MM.1S (cell line): ENCODE results near the gene TYRO3.

Source experiments
- DNase-seq: peaks from one replicate; pipeline ENCODE4 v3.0.0-alpha.2; 2015
- H2AFZ ChIP-seq: fragments of 300-600 bp; sonication (generic); 2 replicates; pipeline ENCODE4 v1.6.0; 2016; ENCODE audit warnings: antibody characterized with exemption, low read length
- H3F3A ChIP-seq: fragments of 300-600 bp; sonication (generic); 2 replicates; pipeline ENCODE4 v1.6.1; 2016; ENCODE audit warnings: mild to moderate bottlenecking, antibody characterized with exemption, low read length, moderate library complexity, mixed read lengths; ENCODE audit not compliant: insufficient read depth
- H3K27ac ChIP-seq: fragments of 300-600 bp; sonication (generic); 2 replicates; pipeline ENCODE4 v1.5.1; 2016; ENCODE audit warnings: mild to moderate bottlenecking, low read length
- H3K27me3 ChIP-seq: fragments of 300-600 bp; sonication (generic); replicated peaks from 2 replicates; pipeline ENCODE4 v1.6.0; 2016; ENCODE audit warnings: low read length; ENCODE audit not compliant: insufficient read depth
- H3K36me3 ChIP-seq: fragments of 300-600 bp; sonication (generic); replicated peaks from 2 replicates; pipeline ENCODE4 v1.6.1; 2016; ENCODE audit warnings: mild to moderate bottlenecking, low read length, mixed read lengths; ENCODE audit not compliant: insufficient read depth
- H3K4me1 ChIP-seq: fragments of 300-600 bp; sonication (generic); 2 replicates; pipeline ENCODE4 v1.6.1; 2016; ENCODE audit warnings: low read length, mixed read lengths
- H3K4me2 ChIP-seq: fragments of 300-600 bp; sonication (generic); 2 replicates; pipeline ENCODE4 v1.6.0; 2016; ENCODE audit warnings: low read depth, low read length
- H3K4me3 ChIP-seq: fragments of 300-600 bp; sonication (generic); 2 replicates; pipeline ENCODE4 v1.5.1; 2016; ENCODE audit warnings: low read length, mixed read lengths
- H3K79me2 ChIP-seq: fragments of 300-600 bp; sonication (generic); 2 replicates; pipeline ENCODE4 v1.6.1; 2016; ENCODE audit warnings: mixed run types, low read length, mixed read lengths
- H3K9ac ChIP-seq: fragments of 300-600 bp; sonication (generic); 2 replicates; pipeline ENCODE4 v1.6.1; 2016; ENCODE audit warnings: low read length, mixed read lengths
- H3K9me2 ChIP-seq: fragments of 300-600 bp; sonication (generic); replicated peaks from 2 replicates; pipeline ENCODE4 v1.6.1; 2016; ENCODE audit warnings: mild to moderate bottlenecking, low read length, mixed read lengths; ENCODE audit not compliant: insufficient read depth
- H3K9me3 ChIP-seq: fragments of 300-600 bp; sonication (generic); replicated peaks from 2 replicates; pipeline ENCODE4 v1.6.1; 2016; ENCODE audit warnings: mild to moderate bottlenecking, low read length, mixed read lengths; ENCODE audit not compliant: insufficient read depth
- H4K20me1 ChIP-seq: fragments of 300-600 bp; sonication (generic); 2 replicates; pipeline ENCODE4 v1.6.1; 2016; ENCODE audit warnings: mild to moderate bottlenecking, low read length, moderate library complexity, mixed read lengths; ENCODE audit not compliant: insufficient read depth
- CTCF ChIP-seq: fragments of 300-600 bp; sonication (generic); IDR thresholded peaks from 2 replicates; pipeline ENCODE4 v1.5.1; 2016; ENCODE audit warnings: antibody characterized with exemption, low read length, mixed read lengths
- EZH2 ChIP-seq: fragments of 300-600 bp; sonication (generic); optimal IDR thresholded peaks from 2 replicates; pipeline ENCODE3; 2017; ENCODE audit warnings: low read depth, mild to moderate bottlenecking, antibody characterized with exemption, low read length, mixed read lengths
- EZH2phosphoT487 ChIP-seq: fragments of 300-600 bp; sonication (generic); IDR thresholded peaks from 2 replicates; pipeline ENCODE4 v1.6.1; 2018; ENCODE audit warnings: antibody characterized with exemption, low read length

TYRO3 gene

GRCh38 chr15:41629883-41630282, 70.9 kb downstream of the TYRO3 start:
- H3K4me3 ChIP-seq = no peak overlapping the region
- H3K27ac ChIP-seq = no peak overlapping the region
- no peaks in the 10 kb centered on the region for H3K79me2 ChIP-seq
- DNase-seq = no peak
- 0 out of 2 replicates have a peak, but pooled peaks cover 7% of the 10 kb centered on the region for H3K4me1 ChIP-seq
- no peak overlapping the region for H3K9ac ChIP-seq
- no peak for TF ChIP-seq EZH2
- TF ChIP-seq CTCF = no peak
- TF ChIP-seq EZH2phosphoT487 = no peak
- H3K4me2 ChIP-seq = no peak overlapping the region
- no peaks in the 10 kb centered on the region for H3K9me3 ChIP-seq
- no peaks in the 10 kb centered on the region for H3F3A ChIP-seq
- H3K27me3 ChIP-seq = no peaks in the 10 kb centered on the region
- H3K9me2 ChIP-seq = no peaks in the 10 kb centered on the region
- H2AFZ ChIP-seq = no peak overlapping the region
- H4K20me1 ChIP-seq = no peaks in the 10 kb centered on the region
- H3K36me3 ChIP-seq = no peaks in the 10 kb centered on the region

GRCh38 chr15:41630616-41631217, 71.7 kb downstream of the TYRO3 start:
- no peak overlapping the region for H3K4me3 ChIP-seq
- no peaks in the 10 kb centered on the region for H3K27me3 ChIP-seq
- DNase-seq = no peak
- H3K4me2 ChIP-seq = no peak overlapping the region
- no peak overlapping the region for H3K9ac ChIP-seq
- H4K20me1 ChIP-seq = no peaks in the 10 kb centered on the region
- H3K36me3 ChIP-seq = no peaks in the 10 kb centered on the region
- 0 out of 2 replicates have a peak, but pooled peaks cover 7% of the 10 kb centered on the region for H3K4me1 ChIP-seq
- no peaks in the 10 kb centered on the region for H3K9me2 ChIP-seq
- H3F3A ChIP-seq = no peaks in the 10 kb centered on the region
- no peaks in the 10 kb centered on the region for H3K9me3 ChIP-seq
- no peak overlapping the region for H2AFZ ChIP-seq
- no peak for TF ChIP-seq EZH2phosphoT487
- no peak overlapping the region for H3K27ac ChIP-seq
- no peaks in the 10 kb centered on the region for H3K79me2 ChIP-seq

- H3K9me2 ChIP-seq = no peaks in the 10 kb centered on the region
- no peak overlapping the region for H3K4me3 ChIP-seq
- H3F3A ChIP-seq = no peaks in the 10 kb centered on the region
- no peak overlapping the region for H3K27ac ChIP-seq
- H2AFZ ChIP-seq = no peak overlapping the region
- no peak for TF ChIP-seq CTCF
- TF ChIP-seq EZH2phosphoT487 = no peak
- H3K4me1 ChIP-seq = 0 out of 2 replicates have a peak, but pooled peaks cover 7% of the 10 kb centered on the region
- no peaks in the 10 kb centered on the region for H3K79me2 ChIP-seq
- no peak overlapping the region for H3K9ac ChIP-seq
- H3K36me3 ChIP-seq = no peaks in the 10 kb centered on the region
- H3K4me2 ChIP-seq = no peak overlapping the region
- no peaks in the 10 kb centered on the region for H4K20me1 ChIP-seq
- DNase-seq = no peak
- no peaks in the 10 kb centered on the region for H3K9me3 ChIP-seq
- H3K27me3 ChIP-seq = no peaks in the 10 kb centered on the region
These were observed 73.0 kb downstream of the TYRO3 start for GRCh38 chr15:41631880-41632470.
